Measurements from ENCODE around the gene FILIP1.

FILIP1 gene

GRCh38 chr6:75497994-75498393 lies 4.4 kb upstream of the FILIP1 start:
- TF ChIP-seq SPI1 (IDR thresholded peaks at IDR 0.05; ENCODE audit: borderline replicate concordance, low read depth) (no peak), CTCF (IDR thresholded peaks at IDR 0.05; ENCODE audit: insufficient read depth, low read length) (no peak), REST (IDR thresholded peaks at IDR 0.05; ENCODE audit: insufficient replicate concordance, low read depth) (no peak), POLR2AphosphoS5 (IDR thresholded peaks at IDR 0.05; ENCODE audit: low read depth) (no peak), GABPA (IDR thresholded peaks at IDR 0.05; ENCODE audit: low read depth) (no peak)
- no peak for DNase-seq (ENCODE audit: low read depth in 1 of 2, low spot score in 1 of 2)
- H3K27me3 ChIP-seq (ENCODE audit: insufficient read depth, poor library complexity, severe bottlenecking): peaks cover 5% of the 10 kb centered on the region
- no peak overlapping the region for H3K27ac ChIP-seq (replicated peaks)
- H3K4me3 ChIP-seq (replicated peaks; ENCODE audit: insufficient read depth, low read length): no peak overlapping the region

- H3K27ac ChIP-seq (replicated peaks): no peak overlapping the region
- H3K4me3 ChIP-seq (replicated peaks; ENCODE audit: insufficient read depth, low read length): no peak overlapping the region
- no peak for TF ChIP-seq POLR2AphosphoS5 (IDR thresholded peaks at IDR 0.05; ENCODE audit: low read depth)
- TF ChIP-seq REST (IDR thresholded peaks at IDR 0.05; ENCODE audit: insufficient replicate concordance, low read depth): no peak
- TF ChIP-seq CTCF (IDR thresholded peaks at IDR 0.05; ENCODE audit: insufficient read depth, low read length): no peak
- TF ChIP-seq SPI1 (IDR thresholded peaks at IDR 0.05; ENCODE audit: borderline replicate concordance, low read depth): no peak
- DNase-seq (ENCODE audit: low read depth in 1 of 2, low spot score in 1 of 2): no peak
- peaks cover 8% of the 10 kb centered on the region for H3K27me3 ChIP-seq (ENCODE audit: insufficient read depth, poor library complexity, severe bottlenecking)
These were observed 1.4 kb upstream of the FILIP1 start for GRCh38 chr6:75495011-75495410.

- Histone ChIP-seq H3K4me3 (replicated peaks; ENCODE audit: insufficient read depth, low read length) (no peak overlapping the region), H3K27ac (replicated peaks) (no peak overlapping the region), H3K27me3 (ENCODE audit: insufficient read depth, poor library complexity, severe bottlenecking) (peaks cover 8% of the 10 kb centered on the region)
- TF ChIP-seq GABPA (IDR thresholded peaks at IDR 0.05; ENCODE audit: low read depth) (no peak), CTCF (IDR thresholded peaks at IDR 0.05; ENCODE audit: insufficient read depth, low read length) (no peak), SPI1 (IDR thresholded peaks at IDR 0.05; ENCODE audit: borderline replicate concordance, low read depth) (no peak), POLR2AphosphoS5 (IDR thresholded peaks at IDR 0.05; ENCODE audit: low read depth) (no peak), REST (IDR thresholded peaks at IDR 0.05; ENCODE audit: insufficient replicate concordance, low read depth) (no peak)
- no peak for DNase-seq (ENCODE audit: low read depth in 1 of 2, low spot score in 1 of 2)
These were observed 690 bp upstream of the FILIP1 start for GRCh38 chr6:75494290-75494689.

Measured in HL-60 (cell line).